AG10803 (cell line): ENCODE data around the gene METTL25.

Source experiments
- DNase-seq: peaks from one replicate; pipeline ENCODE4 v3.0.0; 2010; ENCODE audit warnings: low read depth
- H3K4me3 ChIP-seq: 2 replicates; pipeline ENCODE4 v1.5.1; 2011; ENCODE audit warnings: mild to moderate bottlenecking, low read length, control low read depth
- TF ChIP-seq, protein P1 (sequence below): conservative IDR thresholded peaks from 2 replicates; pipeline ENCODE4 v1.5.1; 2011; ENCODE audit warnings: mild to moderate bottlenecking, low read length, control low read depth, inconsistent platforms

Gene METTL25

DNA sequence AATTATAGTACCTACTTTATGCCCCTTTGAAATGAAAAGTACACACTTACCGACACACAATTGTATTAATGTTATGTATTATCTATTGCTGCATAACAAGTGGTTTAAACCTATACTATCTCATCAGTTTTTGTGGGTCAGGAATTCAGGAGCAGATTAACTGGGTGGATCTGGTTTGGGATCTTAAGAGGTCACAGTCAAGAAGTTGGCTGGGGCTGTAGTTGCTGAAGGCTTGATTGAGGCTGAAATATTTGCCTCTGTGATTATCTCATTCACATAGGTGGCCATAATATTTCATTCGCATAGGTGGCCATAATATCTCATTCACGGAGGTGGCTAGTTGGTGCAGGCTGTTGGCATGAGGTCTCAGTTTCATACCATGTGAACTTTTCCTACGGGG, 5.7 kb downstream of the METTL25 start:
- TF ChIP-seq, protein P1, sequence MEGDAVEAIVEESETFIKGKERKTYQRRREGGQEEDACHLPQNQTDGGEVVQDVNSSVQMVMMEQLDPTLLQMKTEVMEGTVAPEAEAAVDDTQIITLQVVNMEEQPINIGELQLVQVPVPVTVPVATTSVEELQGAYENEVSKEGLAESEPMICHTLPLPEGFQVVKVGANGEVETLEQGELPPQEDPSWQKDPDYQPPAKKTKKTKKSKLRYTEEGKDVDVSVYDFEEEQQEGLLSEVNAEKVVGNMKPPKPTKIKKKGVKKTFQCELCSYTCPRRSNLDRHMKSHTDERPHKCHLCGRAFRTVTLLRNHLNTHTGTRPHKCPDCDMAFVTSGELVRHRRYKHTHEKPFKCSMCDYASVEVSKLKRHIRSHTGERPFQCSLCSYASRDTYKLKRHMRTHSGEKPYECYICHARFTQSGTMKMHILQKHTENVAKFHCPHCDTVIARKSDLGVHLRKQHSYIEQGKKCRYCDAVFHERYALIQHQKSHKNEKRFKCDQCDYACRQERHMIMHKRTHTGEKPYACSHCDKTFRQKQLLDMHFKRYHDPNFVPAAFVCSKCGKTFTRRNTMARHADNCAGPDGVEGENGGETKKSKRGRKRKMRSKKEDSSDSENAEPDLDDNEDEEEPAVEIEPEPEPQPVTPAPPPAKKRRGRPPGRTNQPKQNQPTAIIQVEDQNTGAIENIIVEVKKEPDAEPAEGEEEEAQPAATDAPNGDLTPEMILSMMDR, result no peak
- no peak overlapping the region for H3K4me3 ChIP-seq
- no peak for DNase-seq

DNA sequence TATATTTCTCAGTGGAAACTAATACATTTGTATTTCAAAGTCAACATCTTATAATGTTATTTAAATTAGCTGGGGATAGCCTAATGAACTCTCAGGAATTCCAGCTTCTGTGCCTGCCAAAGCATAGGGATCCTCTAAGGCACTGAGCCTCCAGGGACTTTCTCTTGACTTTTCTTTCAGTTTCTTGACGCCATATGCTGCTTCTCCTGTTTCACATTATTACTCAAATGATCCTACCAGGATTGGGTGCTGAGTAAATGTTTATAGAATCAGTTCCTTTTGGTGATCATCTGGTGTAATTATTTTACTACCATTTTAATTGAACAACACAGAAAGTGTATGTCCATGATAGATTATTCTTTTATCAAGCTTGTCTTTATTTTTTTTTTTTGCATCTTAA, 7.9 kb downstream of the METTL25 start:
- peak; percentile 36 for DNase-seq
- H3K4me3 ChIP-seq, result peak overlapping the region; percentile 25

DNA sequence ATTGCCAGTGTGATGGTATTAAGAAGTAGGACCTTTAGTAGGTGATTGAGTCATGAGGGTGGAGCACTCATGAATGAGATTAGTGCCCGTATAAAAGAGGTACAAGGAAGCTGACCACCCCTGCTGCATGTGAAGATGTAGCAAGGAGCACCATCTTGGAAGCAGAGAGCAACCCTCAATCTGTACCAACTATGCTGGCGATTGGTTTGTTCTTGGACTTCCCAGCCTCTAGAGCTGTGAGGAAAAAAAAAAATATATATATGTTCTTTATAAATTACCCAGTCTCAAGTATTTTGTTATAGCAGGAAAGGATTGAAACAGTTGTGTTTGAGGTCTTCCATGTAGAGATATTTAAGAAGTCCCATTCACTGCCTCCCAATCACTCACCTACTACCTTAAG, 16.9 kb downstream of the METTL25 start:
- no peak overlapping the region for H3K4me3 ChIP-seq
- no peak for DNase-seq
- TF ChIP-seq, protein P1, result no peak

More for the DNA sequence above, 7.9 kb downstream of the METTL25 start:
- TF ChIP-seq, protein P1, result no peak

DNA sequence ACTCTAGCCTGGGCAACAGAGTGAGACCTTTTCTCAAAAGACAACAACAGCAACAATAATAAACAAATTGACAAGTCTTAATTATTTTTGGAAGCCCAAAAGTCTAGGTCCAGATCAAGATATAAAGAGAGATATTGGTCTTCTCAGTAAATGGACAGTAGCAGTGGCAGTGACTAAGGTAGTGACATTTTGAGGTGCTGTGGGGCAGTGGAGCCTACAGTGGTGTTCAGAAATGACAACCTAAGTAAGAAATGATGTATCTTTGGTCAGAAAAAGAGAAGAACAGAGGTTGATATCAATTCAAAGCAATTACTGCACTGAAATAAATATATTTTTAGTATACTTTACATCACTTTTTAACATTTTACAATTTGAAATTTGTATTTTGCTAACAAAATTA, 20.7 kb downstream of the METTL25 start:
- no peak overlapping the region for H3K4me3 ChIP-seq
- no peak for DNase-seq
- TF ChIP-seq, protein P1, result no peak

DNA sequence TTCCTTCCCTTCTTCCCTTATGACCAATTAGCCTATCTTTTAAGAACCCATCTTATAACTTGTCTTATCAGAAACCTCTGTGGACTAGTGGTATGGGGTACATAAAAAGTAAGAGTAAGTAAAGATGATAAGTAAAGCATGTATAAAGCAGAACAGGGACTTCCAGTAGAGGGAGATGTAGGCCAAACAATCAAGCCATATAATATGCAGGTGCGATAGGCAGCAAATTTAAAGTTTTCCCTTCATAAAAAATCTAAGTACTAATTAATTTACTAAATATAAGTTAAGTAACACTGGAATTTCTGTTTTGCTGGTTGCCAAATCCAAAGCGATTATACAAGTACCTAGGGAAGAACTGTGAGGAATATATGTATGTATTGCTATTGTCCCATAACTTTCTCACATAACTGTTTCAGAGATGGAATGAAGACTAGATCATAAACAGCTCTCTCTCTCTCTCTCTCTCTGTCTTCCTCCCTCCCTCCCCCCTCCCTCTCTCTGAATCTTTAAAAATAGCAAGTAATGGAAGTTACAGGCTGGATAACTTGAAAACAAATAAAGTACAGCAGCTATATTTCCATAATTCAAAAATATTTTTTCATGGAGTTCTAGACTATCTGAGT, 25.7 kb downstream of the METTL25 start:
- DNase-seq, result peak; percentile 39
- H3K4me3 ChIP-seq, result no peak overlapping the region
- TF ChIP-seq, protein P1, result peak; percentile 64

- H3K4me3 ChIP-seq, result no peak overlapping the region
- DNase-seq, result no peak
- TF ChIP-seq, protein P1, result no peak
Observed at GRCh38 chr12:82398879-82399278, 40.5 kb downstream of the METTL25 start.

- H3K4me3 ChIP-seq, result no peak overlapping the region
- no peak for DNase-seq
- TF ChIP-seq, protein P1, result no peak
Observed at GRCh38 chr12:82400819-82401218, 42.5 kb downstream of the METTL25 start.
